Right ventricle myocardium superior (tissue), 1 donor: ENCODE measurements around the gene HSPA2. TPM values are rescaled to one million over a fixed set of nuclear protein-coding genes. Genes with fewer than 3 reads are reported as not detected.

Experiments
- ATAC-seq: fragments of 200-7000 bp; cut with Tn5 transposase; one replicate; pipeline ENCODE4 v1.9.1; 2020; ENCODE audit warnings: mild to moderate bottlenecking; ENCODE audit not compliant: poor library complexity
- DNase-seq: peaks from one replicate; pipeline ENCODE4 v3.0.0-alpha.2; 2020
- intact Hi-C: fragments of 100-400 bp; cut with DNase I; formaldehyde crosslinking; loops from one replicate; pipeline ENCODE4 v1.11.2; 2022
- long read RNA-seq: library from polyadenylated mRNA; unstranded; transcript quantifications from one replicate; pipeline ENCODE4 v2.0.0, GENCODE V29; 2021
- total RNA-seq: library from RNA; stranded (reverse); fragmentation: NEBNext Ultra II Directional; extraction: Animal tissue kit (Norgen Biotek cat#: 25700); gene quantifications from one replicate; pipeline ENCODE4 v1.2.1, GENCODE V29; 2021
- donor health status: DM: no; HTN: yes; CAD: no; lungs with severe emphysema.

The HSPA2 gene
- total RNA-seq = 14.1 TPM
- long read RNA-seq, transcript HSPA2-201 (1 exons, 2,767 nt) = major isoform, 130 of 130 reads
- long read RNA-seq, partial matches to known transcripts = 0 of 130 reads
- long read RNA-seq, other reads (novel, unspliced or antisense) = 0 of 130 reads

GRCh38 chr14:64540208-64541202, at the start of gene HSPA2:
Gene HSPA2 (plus strand): TSS chr14:64540741. CDS start chr14:64540850, 109 bp downstream.
- intact Hi-C loops = no loop called here
- ATAC-seq = peak; percentile 97
- DNase-seq = peak; percentile 99

- ATAC-seq (peak; percentile 29), DNase-seq (no peak)
- intact Hi-C loops = no loop called here
Measured at GRCh38 chr14:64491637-64492036, 48.9 kb upstream of the HSPA2 start.

- ATAC-seq (no peak), DNase-seq (no peak)
- intact Hi-C loops = no loop called here
Measured at GRCh38 chr14:64493455-64493854, 47.1 kb upstream of the HSPA2 start.

GRCh38 chr14:64495252-64495651, 45.3 kb upstream of the HSPA2 start:
- ATAC-seq = no peak
- intact Hi-C loops = no loop called here
- DNase-seq = no peak

- DNase-seq (no peak), ATAC-seq (no peak)
- intact Hi-C loops = no loop called here
Measured at GRCh38 chr14:64496764-64497163, 43.8 kb upstream of the HSPA2 start.

- DNase-seq = no peak
- intact Hi-C loops = no loop called here
- no peak for ATAC-seq
Measured at GRCh38 chr14:64500088-64500487, 40.5 kb upstream of the HSPA2 start.

- peak; percentile 70 for DNase-seq
- peak; percentile 19 for ATAC-seq
- intact Hi-C loops = no loop called here
Measured at GRCh38 chr14:64501411-64502171, 39.0 kb upstream of the HSPA2 start.

GRCh38 chr14:64502456-64502855, 38.1 kb upstream of the HSPA2 start:
- no peak for ATAC-seq
- intact Hi-C loops = no loop called here
- DNase-seq = no peak

GRCh38 chr14:64502887-64503433, 37.6 kb upstream of the HSPA2 start:
- ATAC-seq (peak; percentile 0), DNase-seq (no peak)
- intact Hi-C loops = no loop called here

- ATAC-seq (peak; percentile 80), DNase-seq (peak; percentile 95)
- intact Hi-C loops = no loop called here
Measured at GRCh38 chr14:64503434-64504309, 36.9 kb upstream of the HSPA2 start, which contains the start of gene ZBTB25. Gene ZBTB25 (minus strand): TSS chr14:64503838. CDS start chr14:64490533, 13,305 bp downstream.

GRCh38 chr14:64504310-64504896, 36.1 kb upstream of the HSPA2 start, which contains the start of gene ZBTB1:
Gene ZBTB1 (plus strand): TSS chr14:64504770. CDS start chr14:64521505, 16,735 bp downstream.
- intact Hi-C loops = no loop called here
- ATAC-seq (peak; percentile 69), DNase-seq (peak; percentile 93)

GRCh38 chr14:64504897-64505794, 35.4 kb upstream of the HSPA2 start:
- intact Hi-C loops = no loop called here
- ATAC-seq (peak; percentile 63), DNase-seq (peak; percentile 95)

GRCh38 chr14:64506721-64507120, 33.8 kb upstream of the HSPA2 start:
- intact Hi-C loops = no loop called here
- DNase-seq = no peak
- no peak for ATAC-seq

- ATAC-seq = no peak
- DNase-seq = no peak
- intact Hi-C loops = no loop called here
Measured at GRCh38 chr14:64507376-64508156, 33.0 kb upstream of the HSPA2 start.

GRCh38 chr14:64508215-64508776, 32.2 kb upstream of the HSPA2 start:
- ATAC-seq = no peak
- DNase-seq = no peak
- intact Hi-C loops = no loop called here

GRCh38 chr14:64509036-64509435, 31.5 kb upstream of the HSPA2 start:
- intact Hi-C loops = no loop called here
- ATAC-seq (no peak), DNase-seq (no peak)
